Esophagus mucosa (tissue), 1 donor: ENCODE data around the gene SMC1B. TPM values are rescaled to one million over a fixed set of nuclear protein-coding genes. Genes with fewer than 3 reads are reported as not detected.
"Not testable (repeated sequence)": the region's sequence is repeated elsewhere in the genome, so short reads cannot be mapped to it uniquely, and the experiment has no call there.

Experiments
- ATAC-seq: fragments of 200-7000 bp; cut with Tn5 transposase; one replicate; pipeline ENCODE4 v1.9.1; 2020
- total RNA-seq: library from RNA; stranded (reverse); gene quantifications from one replicate; pipeline ENCODE4 v1.2.4, GENCODE V29; 2023
- donor health status: DM: yes; HTN: yes; CAD: no.

SMC1B gene
- total RNA-seq, 1 donor from 2014 or later, result not detected

- peak; percentile 63 for ATAC-seq
Observed at GRCh38 chr22:45317551-45318167, 95.7 kb downstream of the SMC1B start.

- no peak for ATAC-seq
Observed at GRCh38 chr22:45316796-45317526, 96.4 kb downstream of the SMC1B start.

- no peak for ATAC-seq
Observed at GRCh38 chr22:45314786-45315185, 98.6 kb downstream of the SMC1B start.

- no peak for ATAC-seq
Observed at GRCh38 chr22:45314054-45314721, 99.2 kb downstream of the SMC1B start.

- ATAC-seq, result no peak
Observed at GRCh38 chr22:45312856-45313255, 100.5 kb downstream of the SMC1B start.

GRCh38 chr22:45312415-45312814 lies 101.0 kb downstream of the SMC1B start:
- ATAC-seq, result no peak

- ATAC-seq, result no peak
Observed at GRCh38 chr22:45310977-45311531, 102.3 kb downstream of the SMC1B start.

- ATAC-seq, result no peak
Observed at GRCh38 chr22:45310331-45310976, 102.9 kb downstream of the SMC1B start.

- peak; percentile 96 for ATAC-seq
Observed at GRCh38 chr22:45309422-45310227, 103.8 kb downstream of the SMC1B start, which contains the start of gene FAM118A. Gene FAM118A, plus strand, starts transcription at chr22:45309934. Its CDS starts 12,446 bp downstream, at chr22:45322380.

- ATAC-seq, result peak; percentile 5
Observed at GRCh38 chr22:45308957-45309421, 104.4 kb downstream of the SMC1B start.

GRCh38 chr22:45308391-45308956 lies 104.9 kb downstream of the SMC1B start:
- ATAC-seq, result no peak

GRCh38 chr22:45306139-45306538 lies 107.3 kb downstream of the SMC1B start:
- no peak for ATAC-seq

GRCh38 chr22:45305456-45306075 lies 107.8 kb downstream of the SMC1B start:
- ATAC-seq, result no peak

GRCh38 chr22:45304971-45305370 lies 108.4 kb downstream of the SMC1B start:
- no peak for ATAC-seq

- no peak for ATAC-seq
Observed at GRCh38 chr22:45303181-45303580, 110.2 kb downstream of the SMC1B start.

- ATAC-seq, result no peak
Observed at GRCh38 chr22:45302751-45303150, 110.6 kb downstream of the SMC1B start.

- no peak for ATAC-seq
Observed at GRCh38 chr22:45298934-45299505, 114.4 kb downstream of the SMC1B start.

GRCh38 chr22:45296628-45297297 lies 116.6 kb downstream of the SMC1B start:
- ATAC-seq, result peak; percentile 8

GRCh38 chr22:45295492-45295891 lies 117.9 kb downstream of the SMC1B start:
- ATAC-seq, result no peak

GRCh38 chr22:45295004-45295403 lies 118.4 kb downstream of the SMC1B start:
- not testable (repeated sequence) for ATAC-seq
